ENCODE data around the gene MAPK1.
"Not testable (repeated sequence)": the region's sequence is repeated elsewhere in the genome, so short reads cannot be mapped to it uniquely, and the experiment has no call there.

Gene MAPK1

GRCh38 chr22:21744917-21745316, 122.5 kb downstream of the MAPK1 start:
- not testable (repeated sequence) for DNase-seq

- no peak for DNase-seq
Observed at GRCh38 chr22:21741790-21742189, 125.7 kb downstream of the MAPK1 start.

GRCh38 chr22:21741059-21741458, 126.4 kb downstream of the MAPK1 start:
- DNase-seq: no peak

- DNase-seq: no peak
Observed at GRCh38 chr22:21739828-21740377, 127.5 kb downstream of the MAPK1 start.

GRCh38 chr22:21738966-21739365, 128.5 kb downstream of the MAPK1 start:
- no peak for DNase-seq

- no peak for DNase-seq
Observed at GRCh38 chr22:21738081-21738480, 129.4 kb downstream of the MAPK1 start.

GRCh38 chr22:21736948-21737347, 130.5 kb downstream of the MAPK1 start:
- no peak for DNase-seq

GRCh38 chr22:21736084-21736642, 131.3 kb downstream of the MAPK1 start:
- DNase-seq: no peak

GRCh38 chr22:21735200-21736083, 132.0 kb downstream of the MAPK1 start, which contains the start of gene YPEL1:
Gene YPEL1 (minus strand): TSS chr22:21735794. CDS start chr22:21710744, 25,050 bp downstream.
- DNase-seq: peak; percentile 79 to 88

- DNase-seq: peak; percentile 9 to 21
Observed at GRCh38 chr22:21734540-21735199, 132.8 kb downstream of the MAPK1 start.

GRCh38 chr22:21731503-21731902, 135.9 kb downstream of the MAPK1 start:
- DNase-seq: no peak

- no peak for DNase-seq
Observed at GRCh38 chr22:21730535-21731308, 136.7 kb downstream of the MAPK1 start.

- not testable (repeated sequence) for DNase-seq
Observed at GRCh38 chr22:21729184-21729583, 138.3 kb downstream of the MAPK1 start.

- no peak for DNase-seq
Observed at GRCh38 chr22:21728270-21728669, 139.2 kb downstream of the MAPK1 start.

GRCh38 chr22:21727768-21728167, 139.7 kb downstream of the MAPK1 start:
- no peak for DNase-seq

GRCh38 chr22:21727159-21727558, 140.3 kb downstream of the MAPK1 start:
- DNase-seq: no peak

GRCh38 chr22:21726650-21727049, 140.8 kb downstream of the MAPK1 start:
- peak; percentile 10 to 34 for DNase-seq

- no peak for DNase-seq
Observed at GRCh38 chr22:21725956-21726649, 141.3 kb downstream of the MAPK1 start.

- not testable (repeated sequence) for DNase-seq
Observed at GRCh38 chr22:21724496-21724895, 142.9 kb downstream of the MAPK1 start.

- DNase-seq: not testable (repeated sequence)
Observed at GRCh38 chr22:21721195-21721852, 146.1 kb downstream of the MAPK1 start.

- not testable (repeated sequence) for DNase-seq
Observed at GRCh38 chr22:21720191-21720859, 147.1 kb downstream of the MAPK1 start.
